ENCODE results near the gene NETO2.
"Not testable (repeated sequence)": the region's sequence is repeated elsewhere in the genome, so short reads cannot be mapped to it uniquely, and the experiment has no call there.

The NETO2 gene

DNA sequence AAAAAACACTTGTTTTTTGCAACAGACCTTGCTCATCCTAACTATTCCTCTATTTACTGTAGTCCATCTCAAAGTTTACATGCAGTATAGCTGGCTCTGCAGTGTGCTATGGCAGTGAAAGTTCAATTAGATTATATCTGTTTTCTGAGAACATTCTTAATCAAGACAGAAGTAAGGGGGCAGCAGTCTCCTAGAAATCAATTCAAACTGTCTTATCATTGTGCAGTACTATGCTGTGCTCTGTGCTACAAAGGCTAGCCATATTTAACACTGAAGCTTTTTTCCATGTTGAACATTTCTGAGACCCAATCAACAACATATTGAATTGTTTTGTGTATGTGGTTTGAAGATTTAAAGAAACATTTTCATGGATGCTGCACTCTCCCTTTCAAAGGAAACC lies 11.4 kb downstream of the NETO2 start:
- H3K4me3 ChIP-seq (ENCODE audit: low read depth, low read length), result no peak overlapping the region
- H3K36me3 ChIP-seq (ENCODE audit: control insufficient read depth, insufficient read depth, low read length), result peaks cover 3% of the 10 kb centered on the region; the same call in 1 of the 2 replicates
- H3K9me3 ChIP-seq (ENCODE audit: control insufficient read depth, insufficient read depth, low read depth, low read length), result no peaks in the 10 kb centered on the region
- no peak overlapping the region for H3K9ac ChIP-seq (ENCODE audit: low read length)
- no peak overlapping the region for H3K27ac ChIP-seq (ENCODE audit: low read depth, low read length)
- no peaks in the 10 kb centered on the region for H3K27me3 ChIP-seq (ENCODE audit: control insufficient read depth, insufficient read depth, low read length)
- H3K4me1 ChIP-seq (ENCODE audit: control insufficient read depth, insufficient read depth, low read length), result no peaks in the 10 kb centered on the region; the same call in 1 of the 2 replicates

DNA sequence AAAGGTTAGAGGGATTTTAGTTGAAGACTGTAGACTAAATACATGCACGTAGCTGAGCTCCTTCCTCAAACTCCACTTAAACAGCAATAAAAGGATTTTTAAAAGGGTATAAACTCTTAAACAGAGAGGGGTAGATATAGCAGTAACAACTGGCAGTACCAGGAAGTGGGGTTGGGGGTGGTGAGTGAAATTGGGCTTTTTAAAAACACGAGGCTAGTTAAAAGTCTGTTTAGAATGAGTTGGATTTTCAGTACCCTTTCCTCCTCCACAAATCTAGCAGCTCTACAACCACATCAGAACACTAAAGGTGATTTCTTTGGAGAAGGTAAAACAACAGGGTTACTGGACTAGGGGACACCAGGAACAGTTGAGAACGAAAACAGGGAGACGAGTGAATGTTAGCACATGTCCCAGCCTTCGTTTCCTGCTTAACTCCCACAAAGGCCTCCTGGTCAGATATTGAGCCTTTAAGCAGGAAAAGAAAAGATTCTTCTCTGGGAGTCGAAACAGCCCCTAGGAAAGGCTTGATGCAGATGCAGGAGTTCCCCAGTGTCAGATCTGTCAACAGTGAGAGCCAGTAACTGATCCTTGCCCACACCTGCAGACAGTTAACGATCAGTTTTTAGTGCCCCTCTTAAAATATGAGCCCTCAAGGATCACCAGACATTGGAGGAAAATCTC lies 13.8 kb downstream of the NETO2 start:
- H3K27me3 ChIP-seq (ENCODE audit: control insufficient read depth, insufficient read depth, low read length), result no peaks in the 10 kb centered on the region
- no peaks in the 10 kb centered on the region for H3K9me3 ChIP-seq (ENCODE audit: control insufficient read depth, insufficient read depth, low read depth, low read length)
- no peak overlapping the region for H3K4me3 ChIP-seq (ENCODE audit: low read depth, low read length)
- no peak overlapping the region for H3K27ac ChIP-seq (ENCODE audit: low read depth, low read length)
- no peaks in the 10 kb centered on the region; the same call in 1 of the 2 replicates for H3K4me1 ChIP-seq (ENCODE audit: control insufficient read depth, insufficient read depth, low read length)
- H3K9ac ChIP-seq (ENCODE audit: low read length), result no peak overlapping the region
- H3K36me3 ChIP-seq (ENCODE audit: control insufficient read depth, insufficient read depth, low read length), result peaks cover 9% of the 10 kb centered on the region

GRCh38 chr16:47127541-47127940 lies 16.2 kb downstream of the NETO2 start:
- Histone ChIP-seq H3K4me1 (ENCODE audit: control insufficient read depth, insufficient read depth, low read length) (no peaks in the 10 kb centered on the region; the same call in 1 of the 2 replicates), H3K9me3 (ENCODE audit: control insufficient read depth, insufficient read depth, low read depth, low read length) (no peaks in the 10 kb centered on the region), H3K4me3 (ENCODE audit: low read depth, low read length) (no peak overlapping the region), H3K36me3 (ENCODE audit: control insufficient read depth, insufficient read depth, low read length) (peaks cover 6% of the 10 kb centered on the region), H3K27me3 (ENCODE audit: control insufficient read depth, insufficient read depth, low read length) (no peaks in the 10 kb centered on the region), H3K9ac (ENCODE audit: low read length) (no peak overlapping the region), H3K27ac (ENCODE audit: low read depth, low read length) (no peak overlapping the region)

DNA sequence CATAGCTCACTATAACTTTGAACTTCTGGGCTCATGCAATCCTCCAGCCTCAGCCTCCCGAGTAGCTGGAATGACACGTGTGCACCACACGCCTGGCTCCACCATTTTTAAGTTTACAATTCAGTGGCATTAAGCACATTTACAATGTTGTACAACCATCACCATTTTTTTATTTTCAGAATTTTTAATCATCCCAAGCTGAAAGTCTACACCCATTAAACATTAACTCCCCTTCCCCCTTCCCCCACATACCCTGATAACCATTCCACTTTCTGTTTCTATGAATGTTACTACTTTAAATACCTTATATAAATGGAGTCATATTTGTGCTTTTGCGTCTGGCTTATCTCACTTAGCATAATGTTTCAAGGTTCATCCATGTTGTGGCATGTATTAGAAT lies 18.0 kb downstream of the NETO2 start:
- Histone ChIP-seq H3K36me3 (ENCODE audit: control insufficient read depth, insufficient read depth, low read length) (peaks cover 8% of the 10 kb centered on the region), H3K9ac (ENCODE audit: low read length) (no peak overlapping the region)

DNA sequence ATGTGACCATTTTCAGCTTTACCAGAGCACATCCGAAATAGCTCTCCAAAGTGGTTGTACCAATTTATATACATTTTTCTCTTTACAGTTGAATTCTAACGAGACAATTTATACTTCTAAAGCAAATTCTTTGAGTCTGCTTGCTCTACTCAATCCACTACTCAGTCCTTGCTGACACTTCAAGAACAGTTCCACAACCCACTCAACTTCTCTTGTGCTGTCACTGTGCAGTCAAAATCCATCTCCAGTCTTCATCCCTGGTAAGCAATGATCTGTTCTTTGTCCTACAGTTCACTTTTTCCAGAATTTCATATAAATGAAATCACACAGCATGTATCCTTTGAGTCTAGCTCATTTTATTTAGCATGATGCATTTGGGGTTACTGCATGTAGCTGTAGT lies 30.6 kb downstream of the NETO2 start:
- no peaks in the 10 kb centered on the region for H3K9me3 ChIP-seq (ENCODE audit: control insufficient read depth, insufficient read depth, low read depth, low read length)
- H3K4me3 ChIP-seq (ENCODE audit: low read depth, low read length), result no peak overlapping the region
- no peak overlapping the region for H3K27ac ChIP-seq (ENCODE audit: low read depth, low read length)
- H3K4me1 ChIP-seq (ENCODE audit: control insufficient read depth, insufficient read depth, low read length), result no peaks in the 10 kb centered on the region
- no peak overlapping the region for H3K9ac ChIP-seq (ENCODE audit: low read length)
- H3K27me3 ChIP-seq (ENCODE audit: control insufficient read depth, insufficient read depth, low read length), result no peaks in the 10 kb centered on the region
- peaks cover 6% of the 10 kb centered on the region for H3K36me3 ChIP-seq (ENCODE audit: control insufficient read depth, insufficient read depth, low read length)

More for the DNA sequence above, 18.0 kb downstream of the NETO2 start:
- Histone ChIP-seq H3K4me1 (ENCODE audit: control insufficient read depth, insufficient read depth, low read length) (no peaks in the 10 kb centered on the region; the same call in 1 of the 2 replicates), H3K27me3 (ENCODE audit: control insufficient read depth, insufficient read depth, low read length) (no peaks in the 10 kb centered on the region), H3K27ac (ENCODE audit: low read depth, low read length) (no peak overlapping the region), H3K4me3 (ENCODE audit: low read depth, low read length) (no peak overlapping the region), H3K9me3 (ENCODE audit: control insufficient read depth, insufficient read depth, low read depth, low read length) (no peaks in the 10 kb centered on the region)

DNA sequence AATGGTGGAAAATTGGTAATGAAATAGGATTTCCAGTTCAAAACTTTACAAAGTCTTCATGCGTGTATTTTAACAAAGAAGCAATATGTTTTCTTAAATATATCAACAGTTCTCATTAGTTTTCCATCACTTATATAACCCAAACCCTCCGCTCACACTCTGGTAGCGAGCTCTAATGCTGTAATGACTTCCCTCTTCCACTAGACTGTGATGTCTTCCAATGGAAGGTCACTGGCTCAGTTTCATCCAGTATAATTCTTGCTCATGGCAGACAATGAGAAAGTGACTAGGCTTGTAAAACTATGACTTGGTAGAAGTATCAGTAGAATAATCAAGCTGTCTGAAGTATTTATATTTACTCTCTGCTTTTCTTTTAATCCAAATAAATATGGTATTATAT lies 32.8 kb downstream of the NETO2 start:
- Histone ChIP-seq H3K36me3 (ENCODE audit: control insufficient read depth, insufficient read depth, low read length) (peaks cover 14% of the 10 kb centered on the region), H3K4me1 (ENCODE audit: control insufficient read depth, insufficient read depth, low read length) (no peaks in the 10 kb centered on the region), H3K27ac (ENCODE audit: low read depth, low read length) (no peak overlapping the region), H3K9ac (ENCODE audit: low read length) (no peak overlapping the region), H3K9me3 (ENCODE audit: control insufficient read depth, insufficient read depth, low read depth, low read length) (no peaks in the 10 kb centered on the region), H3K27me3 (ENCODE audit: control insufficient read depth, insufficient read depth, low read length) (no peaks in the 10 kb centered on the region), H3K4me3 (ENCODE audit: low read depth, low read length) (no peak overlapping the region)

DNA sequence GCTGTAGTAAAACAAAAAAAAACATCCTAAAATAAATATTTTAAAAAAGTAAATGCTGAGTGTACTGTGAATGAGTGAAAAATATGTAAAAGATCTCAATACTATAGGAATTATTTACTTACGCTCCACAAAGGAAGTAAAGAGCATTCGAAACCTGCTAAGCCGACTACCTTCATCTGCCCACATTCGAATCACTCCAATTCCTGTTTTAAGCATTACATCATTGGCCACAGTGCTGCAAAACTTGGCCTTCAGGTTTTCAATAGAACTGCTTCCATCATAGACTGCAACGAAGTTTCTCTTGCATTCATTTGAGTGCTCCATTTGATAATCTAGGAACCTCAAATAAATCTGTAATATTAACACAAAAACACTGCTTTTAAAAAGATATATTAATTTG lies 34.4 kb downstream of the NETO2 start:
- Histone ChIP-seq H3K36me3 (ENCODE audit: control insufficient read depth, insufficient read depth, low read length) (peaks cover 14% of the 10 kb centered on the region), H3K27me3 (ENCODE audit: control insufficient read depth, insufficient read depth, low read length) (no peaks in the 10 kb centered on the region), H3K4me1 (ENCODE audit: control insufficient read depth, insufficient read depth, low read length) (no peaks in the 10 kb centered on the region), H3K9me3 (ENCODE audit: control insufficient read depth, insufficient read depth, low read depth, low read length) (no peaks in the 10 kb centered on the region), H3K4me3 (ENCODE audit: low read depth, low read length) (no peak overlapping the region), H3K9ac (ENCODE audit: low read length) (no peak overlapping the region), H3K27ac (ENCODE audit: low read depth, low read length) (no peak overlapping the region)

DNA sequence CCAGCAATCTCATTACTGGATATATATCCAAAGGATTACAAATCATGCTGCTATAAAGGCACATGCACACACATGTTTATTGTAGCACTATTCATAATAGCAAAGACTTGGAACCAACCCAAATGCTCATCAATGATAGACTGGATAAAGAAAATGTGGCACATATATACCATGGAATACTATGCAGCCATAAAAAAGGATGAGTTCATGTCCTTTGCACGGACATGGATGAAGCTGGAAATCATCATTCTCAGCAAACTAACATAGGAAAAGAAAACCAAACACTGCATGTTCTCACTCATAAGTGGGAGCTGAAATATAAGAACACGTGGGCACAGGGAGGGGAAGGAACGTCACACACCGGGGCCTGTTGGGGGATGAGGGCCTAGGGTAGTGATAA lies 40.8 kb downstream of the NETO2 start:
- H3K4me1 ChIP-seq (ENCODE audit: control insufficient read depth, insufficient read depth, low read length); H3K9me3 ChIP-seq (ENCODE audit: control insufficient read depth, insufficient read depth, low read depth, low read length); H3K36me3 ChIP-seq (ENCODE audit: control insufficient read depth, insufficient read depth, low read length): not testable (repeated sequence)

GRCh38 chr16:47097154-47097553 lies 46.6 kb downstream of the NETO2 start:
- not testable (repeated sequence) for H3K36me3 ChIP-seq (ENCODE audit: control insufficient read depth, insufficient read depth, low read length); H3K27ac ChIP-seq (ENCODE audit: low read depth, low read length); H3K27me3 ChIP-seq (ENCODE audit: control insufficient read depth, insufficient read depth, low read length)

More for the DNA sequence above, 40.8 kb downstream of the NETO2 start:
- not testable (repeated sequence) for H3K4me3 ChIP-seq (ENCODE audit: low read depth, low read length); H3K9ac ChIP-seq (ENCODE audit: low read length); H3K27ac ChIP-seq (ENCODE audit: low read depth, low read length); H3K27me3 ChIP-seq (ENCODE audit: control insufficient read depth, insufficient read depth, low read length)

DNA sequence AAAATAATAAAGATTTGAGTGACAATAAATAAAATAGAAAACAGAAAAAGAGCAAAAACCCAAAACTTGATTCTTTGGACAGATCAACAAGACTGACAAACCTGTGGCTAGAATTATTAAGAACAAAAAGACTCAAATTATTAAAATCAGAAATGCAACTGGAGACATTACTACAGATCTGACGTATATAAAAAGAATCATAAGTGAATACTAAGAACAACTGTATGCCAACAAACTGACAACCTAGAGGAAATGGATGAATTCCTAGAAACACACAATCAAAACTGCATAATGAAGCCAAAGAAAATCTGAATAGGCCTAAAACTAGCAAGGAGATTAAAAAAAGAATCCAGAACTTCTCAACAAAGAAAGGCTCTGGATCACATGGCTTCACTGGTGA lies 47.4 kb downstream of the NETO2 start:
- no peak overlapping the region for H3K27ac ChIP-seq (ENCODE audit: low read depth, low read length)
- H3K4me1 ChIP-seq (ENCODE audit: control insufficient read depth, insufficient read depth, low read length), result peaks cover 6% of the 10 kb centered on the region; the same call in 1 of the 2 replicates
- no peak overlapping the region for H3K9ac ChIP-seq (ENCODE audit: low read length)
- H3K9me3 ChIP-seq (ENCODE audit: control insufficient read depth, insufficient read depth, low read depth, low read length), result no peaks in the 10 kb centered on the region
- H3K27me3 ChIP-seq (ENCODE audit: control insufficient read depth, insufficient read depth, low read length), result no peaks in the 10 kb centered on the region
- H3K4me3 ChIP-seq (ENCODE audit: low read depth, low read length), result no peak overlapping the region
- H3K36me3 ChIP-seq (ENCODE audit: control insufficient read depth, insufficient read depth, low read length), result no peaks in the 10 kb centered on the region

More at GRCh38 chr16:47097154-47097553, 46.6 kb downstream of the NETO2 start:
- H3K9me3 ChIP-seq (ENCODE audit: control insufficient read depth, insufficient read depth, low read depth, low read length); H3K4me1 ChIP-seq (ENCODE audit: control insufficient read depth, insufficient read depth, low read length); H3K9ac ChIP-seq (ENCODE audit: low read length); H3K4me3 ChIP-seq (ENCODE audit: low read depth, low read length): not testable (repeated sequence)

GRCh38 chr16:47084198-47084597 lies 59.5 kb downstream of the NETO2 start:
- H3K4me3 ChIP-seq (ENCODE audit: low read depth, low read length), result no peak overlapping the region
- peaks cover 12% of the 10 kb centered on the region for H3K4me1 ChIP-seq (ENCODE audit: control insufficient read depth, insufficient read depth, low read length)
- peaks cover 13% of the 10 kb centered on the region for H3K36me3 ChIP-seq (ENCODE audit: control insufficient read depth, insufficient read depth, low read length)
- no peaks in the 10 kb centered on the region for H3K9me3 ChIP-seq (ENCODE audit: control insufficient read depth, insufficient read depth, low read depth, low read length)
- H3K27me3 ChIP-seq (ENCODE audit: control insufficient read depth, insufficient read depth, low read length), result no peaks in the 10 kb centered on the region
- no peak overlapping the region for H3K9ac ChIP-seq (ENCODE audit: low read length)
- H3K27ac ChIP-seq (ENCODE audit: low read depth, low read length), result no peak overlapping the region

Data from HUES6 (cell line).